ENCODE results near the gene MCF2.
"Not testable (repeated sequence)": the region's sequence is repeated elsewhere in the genome, so short reads cannot be mapped to it uniquely, and the experiment has no call there.

The MCF2 gene

GRCh38 chrX:139708067-139708466, at the start of gene MCF2:
TSS of gene MCF2 (minus strand) at chrX:139708167. CDS start at chrX:139651744, 56,423 bp downstream.
- DNase-seq, result no peak

- DNase-seq, result no peak
These were observed 43.1 kb upstream of the MCF2 start for GRCh38 chrX:139751053-139751452.

- no peak for DNase-seq
These were observed 42.4 kb upstream of the MCF2 start for GRCh38 chrX:139750390-139750789.

- DNase-seq, result no peak
These were observed 31.2 kb upstream of the MCF2 start for GRCh38 chrX:139739138-139739537.

GRCh38 chrX:139738581-139738980, 30.6 kb upstream of the MCF2 start:
- peak; percentile 73 for DNase-seq

GRCh38 chrX:139736151-139736550, 28.2 kb upstream of the MCF2 start:
- DNase-seq, result no peak

- DNase-seq, result no peak
These were observed 27.0 kb upstream of the MCF2 start for GRCh38 chrX:139734996-139735395.

- no peak for DNase-seq
These were observed 17.8 kb upstream of the MCF2 start for GRCh38 chrX:139725720-139726119.

- no peak for DNase-seq
These were observed 16.7 kb upstream of the MCF2 start for GRCh38 chrX:139724626-139725025.

- DNase-seq, result peak; percentile 17
These were observed 13.0 kb upstream of the MCF2 start for GRCh38 chrX:139720979-139721378.

GRCh38 chrX:139720136-139720535, 12.2 kb upstream of the MCF2 start:
- no peak for DNase-seq

- DNase-seq, result no peak
These were observed 5.3 kb downstream of the MCF2 start for GRCh38 chrX:139702658-139703057.

- no peak for DNase-seq
These were observed 15.1 kb downstream of the MCF2 start for GRCh38 chrX:139692908-139693307.

GRCh38 chrX:139692506-139692849, 15.5 kb downstream of the MCF2 start:
- DNase-seq, result no peak

- no peak for DNase-seq
These were observed 16.0 kb downstream of the MCF2 start for GRCh38 chrX:139691843-139692505.

GRCh38 chrX:139691493-139691842, 16.5 kb downstream of the MCF2 start:
- DNase-seq, result no peak

- not testable (repeated sequence) for DNase-seq
These were observed 22.8 kb downstream of the MCF2 start for GRCh38 chrX:139685175-139685574.

- DNase-seq, result no peak
These were observed 27.6 kb downstream of the MCF2 start for GRCh38 chrX:139680356-139680755.

- no peak for DNase-seq
These were observed 60.4 kb downstream of the MCF2 start for GRCh38 chrX:139647597-139647996.

GRCh38 chrX:139642241-139642927, 65.6 kb downstream of the MCF2 start:
- DNase-seq, result no peak

GRCh38 chrX:139640259-139640658, 67.7 kb downstream of the MCF2 start:
- DNase-seq, result no peak

- DNase-seq, result no peak
These were observed 68.7 kb downstream of the MCF2 start for GRCh38 chrX:139639253-139639652.

GRCh38 chrX:139600105-139600504, 107.9 kb downstream of the MCF2 start:
- no peak for DNase-seq

GRCh38 chrX:139596068-139596467, 111.9 kb downstream of the MCF2 start:
- DNase-seq, result no peak

- no peak for DNase-seq
These were observed 122.4 kb downstream of the MCF2 start for GRCh38 chrX:139585613-139586012.

Data from NCI-H510A treated with DMSO at 0.1 percent for 48 hours (cell line).